SK-N-SH (cell line): ENCODE results near the gene UBL7. TPM values are rescaled to one million over a fixed set of nuclear protein-coding genes. Genes with fewer than 3 reads are reported as not detected.

Experiments
- CTCF ChIA-PET: fragments of 300-600, 350-600 bp; formaldehyde crosslinking; extraction: SDS; loops from one replicate; lab custom pipeline; 2021; lab: Yijun Ruan, JAX
- POLR2A ChIA-PET: fragments of 350-600 bp; sonication (Branson Sonifier 250); formaldehyde crosslinking; extraction: SDS; loops from one replicate; lab custom pipeline; 2020; ENCODE audit warnings: antibody characterized with exemption, inconsistent platforms; lab: Yijun Ruan, JAX
- DNase-seq: peaks from one replicate; pipeline ENCODE4 v3.0.0; 2012
- H2AFZ ChIP-seq: fragments of 200-600 bp; sonication (generic); 2 replicates; pipeline ENCODE4 v1.8.1; 2016; ENCODE audit warnings: antibody characterized with exemption, mild to moderate bottlenecking, low read depth
- H3F3A ChIP-seq: fragments of 200-600 bp; sonication (generic); replicated peaks from 2 replicates; pipeline ENCODE3; 2016; ENCODE audit warnings: antibody characterized with exemption, mild to moderate bottlenecking; ENCODE audit not compliant: insufficient read depth
- H3K27ac ChIP-seq, 2 experiments: fragments of 200-500 bp in 1 of 2; fragments of 200-600 bp in 1 of 2; sonication (Bioruptor generic) in 1 of 2; sonication (generic), shearing (Covaris generic) in 1 of 2; 2 replicates each; pipeline versions ENCODE4 v1.5.1 to v1.6.1; 2014 to 2016; ENCODE audit warnings: low read depth in 2 of 2, inconsistent platforms in 1 of 2, low read length in 1 of 2, mild to moderate bottlenecking in 1 of 2, mixed read lengths in 1 of 2
- H3K27me3 ChIP-seq: fragments of 200-600 bp; sonication (generic), shearing (Covaris generic); 2 replicates; pipeline ENCODE4 v1.6.1; 2016; ENCODE audit warnings: mixed run types; ENCODE audit not compliant: insufficient read depth
- H3K36me3 ChIP-seq, 2 experiments: fragments of 200-500 bp in 1 of 2; fragments of 200-600 bp in 1 of 2; sonication (Bioruptor generic) in 1 of 2; sonication (generic) in 1 of 2; replicated peaks in 1 of 2; 2 replicates each; pipeline versions ENCODE3 to v1.5.1; 2014 to 2016; ENCODE audit warnings: low read length in 1 of 2, mild to moderate bottlenecking in 1 of 2; ENCODE audit not compliant: insufficient read depth in 2 of 2, control insufficient read depth in 1 of 2
- H3K4me1 ChIP-seq, 2 experiments: fragments of 200-500 bp in 1 of 2; fragments of 200-600 bp in 1 of 2; sonication (Bioruptor generic) in 1 of 2; sonication (generic), shearing (Covaris generic) in 1 of 2; 2 replicates each; pipeline versions ENCODE4 v1.5.1 to v1.6.1; 2014 to 2016; ENCODE audit warnings: low read depth in 1 of 2, low read length in 1 of 2, mixed run types in 1 of 2; ENCODE audit not compliant: insufficient read depth in 2 of 2, control insufficient read depth in 1 of 2
- H3K4me2 ChIP-seq: fragments of 200-600 bp; sonication (generic), shearing (Covaris generic); 2 replicates; pipeline ENCODE4 v1.6.1; 2017; ENCODE audit warnings: mixed run types
- H3K4me3 ChIP-seq, 2 experiments: fragments of 200-500 bp in 1 of 2; fragments of 200-600 bp in 1 of 2; sonication (Bioruptor generic) in 1 of 2; sonication (generic), shearing (Covaris generic) in 1 of 2; 2 replicates each; pipeline versions ENCODE4 v1.5.1 to v1.8.1; 2014 to 2016; ENCODE audit warnings: low read depth in 2 of 2, inconsistent platforms in 1 of 2, low read length in 1 of 2, mild to moderate bottlenecking in 1 of 2, mixed read lengths in 1 of 2, moderate library complexity in 1 of 2
- H3K79me2 ChIP-seq: fragments of 200-600 bp; sonication (generic); 2 replicates; pipeline ENCODE4 v1.8.1; 2017; ENCODE audit warnings: mild to moderate bottlenecking; ENCODE audit not compliant: insufficient read depth
- H3K9ac ChIP-seq: fragments of 200-600 bp; sonication (generic); 2 replicates; pipeline ENCODE4 v1.6.1; 2017; ENCODE audit warnings: mixed run types
- H3K9me2 ChIP-seq: fragments of 200-600 bp; sonication (generic); 2 replicates; pipeline ENCODE4 v1.6.1; 2017; ENCODE audit warnings: mixed run types
- H3K9me3 ChIP-seq: fragments of 200-600 bp; sonication (generic); 2 replicates; pipeline ENCODE4 v1.6.1; 2017; ENCODE audit warnings: mixed run types, mild to moderate bottlenecking, moderate library complexity
- H4K20me1 ChIP-seq: fragments of 200-600 bp; sonication (generic); 2 replicates; pipeline ENCODE4 v1.6.1; 2017; ENCODE audit warnings: mild to moderate bottlenecking, mixed run types; ENCODE audit not compliant: insufficient read depth
- ELF1 ChIP-seq: IDR thresholded peaks from 2 replicates; pipeline ENCODE4 v1.4.0; 2012
- FOSL2 ChIP-seq: IDR thresholded peaks from 2 replicates; pipeline ENCODE4 v1.4.0; 2012; ENCODE audit warnings: low read depth, mild to moderate bottlenecking, moderate library complexity, borderline replicate concordance
- FOXM1 ChIP-seq: IDR thresholded peaks from 2 replicates; pipeline ENCODE4 v1.4.0; 2012; ENCODE audit warnings: low read depth, mild to moderate bottlenecking
- GABPA ChIP-seq: IDR thresholded peaks from 2 replicates; pipeline ENCODE4 v1.4.0; 2012; ENCODE audit warnings: low read depth, mild to moderate bottlenecking
- JUND ChIP-seq: IDR thresholded peaks from 2 replicates; pipeline ENCODE4 v1.4.0; 2012
- MAX ChIP-seq: IDR thresholded peaks from 2 replicates; pipeline ENCODE4 v1.4.0; 2012; ENCODE audit warnings: low read depth
- MEF2A ChIP-seq: IDR thresholded peaks from 2 replicates; pipeline ENCODE4 v1.4.0; 2012; ENCODE audit warnings: low read depth, borderline replicate concordance
- MXI1 ChIP-seq: IDR thresholded peaks from 2 replicates; pipeline ENCODE4 v1.6.1; 2012; ENCODE audit warnings: mild to moderate bottlenecking, low read depth, low read length, improper control_type of control experiment
- NFIC ChIP-seq: IDR thresholded peaks from 2 replicates; pipeline ENCODE4 v1.4.0; 2012; ENCODE audit warnings: borderline replicate concordance
- POLR2AphosphoS5 ChIP-seq: IDR thresholded peaks from 2 replicates; pipeline ENCODE4 v1.6.1; 2012; ENCODE audit warnings: low read depth, low read length
- RAD21 ChIP-seq: IDR thresholded peaks from 2 replicates; pipeline ENCODE4 v1.6.1; 2012; ENCODE audit warnings: mild to moderate bottlenecking, low read length
- RFX5 ChIP-seq: IDR thresholded peaks from 2 replicates; pipeline ENCODE4 v1.6.1; 2012; ENCODE audit warnings: mild to moderate bottlenecking, improper control_type of control experiment, low read length
- TEAD4 ChIP-seq: IDR thresholded peaks from 2 replicates; pipeline ENCODE4 v1.4.0; 2012; ENCODE audit warnings: mild to moderate bottlenecking, borderline replicate concordance; ENCODE audit not compliant: insufficient read depth
- USF1 ChIP-seq: IDR thresholded peaks from 2 replicates; pipeline ENCODE4 v1.4.0; 2012; ENCODE audit warnings: low read depth, borderline replicate concordance
- USF2 ChIP-seq: fragments of 150-350 bp; IDR thresholded peaks from 2 replicates; pipeline ENCODE4 v1.6.1; 2017; ENCODE audit warnings: antibody characterized with exemption, low read length, low read depth, borderline replicate concordance
- ZBTB33 ChIP-seq: IDR thresholded peaks from 2 replicates; pipeline ENCODE4 v1.4.0; 2012; ENCODE audit warnings: low read depth, borderline replicate concordance
- WGBS: methylation state at CpG from one replicate; pipeline ENCODE4 v1.1.6; 2017; ENCODE audit warnings: low lambda C conversion rate; 5-methylcytosine and 5-hydroxymethylcytosine counted together
- polyA plus RNA-seq, 3 experiments: library from polyadenylated mRNA; depleted of rRNA; stranded (reverse); fragments of >200 nt; gene quantifications; 2 replicates each; pipeline ENCODE4 v1.2.3, GENCODE V29; 2012
- TF ChIP-seq, protein P1 (sequence below): IDR thresholded peaks from 2 replicates; pipeline ENCODE4; 2012

UBL7 gene
- polyA plus RNA-seq, 1 of the 3 experiments (the other 2 are of a cell fraction), result 81.1 TPM

GRCh38 chr15:74451861-74452835 lies 8.8 kb downstream of the UBL7 start:
- no peak overlapping the region for H3K9ac ChIP-seq
- peaks cover 17 to 72% of the 10 kb centered on the region in 2 experiments for H3K36me3 ChIP-seq
- no peaks in the 10 kb centered on the region for H3K9me2 ChIP-seq
- H3K4me2 ChIP-seq, result no peak overlapping the region
- ChIA-PET POLR2A (no interaction called here), CTCF (interaction anchor here (1.2 to 36.5 kb wide), 2 partner anchors 13 to 74 kb away, joined by 6 to 779 read pairs; partner anchors contain the start of gene CYP11A1)
- no peak overlapping the region for H3K4me3 ChIP-seq
- H3K4me1 ChIP-seq, result no peaks in the 10 kb centered on the region
- H3K27me3 ChIP-seq, result no peaks in the 10 kb centered on the region
- no peaks in the 10 kb centered on the region for H4K20me1 ChIP-seq
- no peaks in the 10 kb centered on the region for H3F3A ChIP-seq
- no peak overlapping the region for H3K27ac ChIP-seq
- no peak for DNase-seq
- TF ChIP-seq FOSL2 (no peak), RAD21 (no peak), ZBTB33 (no peak), GABPA (no peak)
- no peaks in the 10 kb centered on the region for H3K79me2 ChIP-seq
- H3K9me3 ChIP-seq, result no peaks in the 10 kb centered on the region
- WGBS, result 92% methylated on average over 13 of the region's 16 CpGs
- no peak overlapping the region for H2AFZ ChIP-seq

- Histone ChIP-seq H3K9me3 (no peaks in the 10 kb centered on the region), H3K9ac (no peak overlapping the region), H3K9me2 (no peaks in the 10 kb centered on the region), H3F3A (no peaks in the 10 kb centered on the region), H3K4me2 (no peak overlapping the region), H2AFZ (no peak overlapping the region), H3K79me2 (no peaks in the 10 kb centered on the region)
- TF ChIP-seq MAX (no peak), MXI1 (no peak), ELF1 (no peak), POLR2AphosphoS5 (no peak), FOXM1 (no peak), TEAD4 (no peak), FOSL2 (no peak), RFX5 (no peak), NFIC (no peak), USF1 (no peak), USF2 (no peak), MEF2A (no peak), JUND (no peak)
- TF ChIP-seq, protein P1, sequence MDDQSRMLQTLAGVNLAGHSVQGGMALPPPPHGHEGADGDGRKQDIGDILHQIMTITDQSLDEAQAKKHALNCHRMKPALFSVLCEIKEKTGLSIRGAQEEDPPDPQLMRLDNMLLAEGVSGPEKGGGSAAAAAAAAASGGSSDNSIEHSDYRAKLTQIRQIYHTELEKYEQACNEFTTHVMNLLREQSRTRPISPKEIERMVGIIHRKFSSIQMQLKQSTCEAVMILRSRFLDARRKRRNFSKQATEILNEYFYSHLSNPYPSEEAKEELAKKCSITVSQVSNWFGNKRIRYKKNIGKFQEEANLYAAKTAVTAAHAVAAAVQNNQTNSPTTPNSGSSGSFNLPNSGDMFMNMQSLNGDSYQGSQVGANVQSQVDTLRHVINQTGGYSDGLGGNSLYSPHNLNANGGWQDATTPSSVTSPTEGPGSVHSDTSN, result no peak
- TF ChIP-seq, all 33 proteins: peak for 0
- Histone ChIP-seq H3K36me3 (peaks cover 20 to 80% of the 10 kb centered on the region in 2 experiments), H3K4me1 (no peaks in the 10 kb centered on the region), H4K20me1 (no peaks in the 10 kb centered on the region), H3K27me3 (no peaks in the 10 kb centered on the region), H3K4me3 (no peak overlapping the region), H3K27ac (no peak overlapping the region)
- DNase-seq, result no peak
- ChIA-PET POLR2A (no interaction called here), CTCF (interaction anchor here (1.2 to 36.5 kb wide), 3 partner anchors 7 to 73 kb away, joined by 4 to 779 read pairs (median 6); partner anchors contain the start of gene CYP11A1)
- WGBS, result 87% methylated on average over 2 of the region's 2 CpGs
These were observed 9.6 kb downstream of the UBL7 start for GRCh38 chr15:74451322-74451721.
